GM08714 (cell line): ENCODE data around the gene MLF2.

ENCODE experiments used
- H3K4me3 ChIP-seq: fragments of 200-500 bp; sonication (Bioruptor generic); 2 replicates; pipeline ENCODE4 v1.5.1; 2014; ENCODE audit warnings: mild to moderate bottlenecking, low read length, inconsistent platforms
- ZNF274 ChIP-seq: IDR thresholded peaks from 2 replicates; pipeline ENCODE4 v1.6.1; 2012; ENCODE audit warnings: mild to moderate bottlenecking, low read depth, low read length

MLF2 gene

DNA sequence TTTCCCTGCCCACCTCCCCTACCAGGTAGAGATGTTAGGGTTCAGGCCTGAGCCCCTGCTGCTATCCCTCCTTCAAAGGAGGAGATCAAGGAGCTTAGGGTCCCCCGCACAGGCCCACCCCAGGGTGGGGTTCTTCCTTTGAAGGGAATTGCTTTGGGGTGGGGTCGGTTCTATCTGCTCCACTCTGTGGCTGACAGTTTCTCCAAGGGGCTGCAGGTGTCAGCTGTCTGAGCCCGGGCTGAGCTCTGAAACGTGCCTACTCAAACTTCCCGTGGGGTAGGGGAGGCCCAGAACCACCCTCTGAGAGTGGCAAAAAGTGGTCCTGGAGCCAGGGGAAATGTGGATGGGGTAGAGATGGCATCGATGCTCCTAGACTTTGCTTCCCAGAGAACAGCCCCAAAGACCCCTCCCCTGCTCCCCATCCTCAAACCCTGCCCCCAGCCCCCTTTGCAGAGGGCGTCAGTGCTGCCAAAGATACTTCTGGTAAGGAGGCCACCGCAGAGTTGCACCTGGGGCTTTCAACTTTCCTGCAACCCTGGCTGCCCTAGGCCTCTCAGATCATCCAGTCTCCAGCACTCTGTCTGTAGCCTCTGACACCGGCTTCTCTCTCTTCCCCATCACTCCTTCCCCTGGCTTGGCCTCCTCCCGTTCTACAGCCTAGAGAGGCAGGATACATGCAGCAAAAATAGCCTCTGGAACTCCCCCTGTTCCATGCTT is 30.1 kb upstream of the MLF2 start:
- TF ChIP-seq ZNF274 = no peak
- no peak overlapping the region for H3K4me3 ChIP-seq

DNA sequence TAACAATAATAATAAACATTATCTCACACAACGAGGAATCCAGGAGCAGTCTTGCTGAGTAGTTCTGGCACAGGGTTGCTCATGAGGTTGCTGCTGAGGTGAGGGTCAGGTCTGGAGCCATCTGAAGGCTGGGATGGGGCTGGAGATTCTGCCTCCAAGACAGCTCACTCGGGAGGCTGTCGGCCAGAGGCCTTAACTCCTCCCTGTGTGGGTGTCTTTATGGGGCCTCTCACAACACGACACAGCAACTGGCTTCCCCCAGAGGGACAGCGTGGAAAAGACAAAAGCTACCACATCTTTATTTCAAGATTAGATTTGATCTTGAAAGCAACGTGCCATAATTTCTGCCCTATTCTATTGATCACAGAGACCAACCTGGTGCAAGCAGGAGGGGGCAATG is 29.2 kb upstream of the MLF2 start:
- no peak for TF ChIP-seq ZNF274
- no peak overlapping the region for H3K4me3 ChIP-seq

DNA sequence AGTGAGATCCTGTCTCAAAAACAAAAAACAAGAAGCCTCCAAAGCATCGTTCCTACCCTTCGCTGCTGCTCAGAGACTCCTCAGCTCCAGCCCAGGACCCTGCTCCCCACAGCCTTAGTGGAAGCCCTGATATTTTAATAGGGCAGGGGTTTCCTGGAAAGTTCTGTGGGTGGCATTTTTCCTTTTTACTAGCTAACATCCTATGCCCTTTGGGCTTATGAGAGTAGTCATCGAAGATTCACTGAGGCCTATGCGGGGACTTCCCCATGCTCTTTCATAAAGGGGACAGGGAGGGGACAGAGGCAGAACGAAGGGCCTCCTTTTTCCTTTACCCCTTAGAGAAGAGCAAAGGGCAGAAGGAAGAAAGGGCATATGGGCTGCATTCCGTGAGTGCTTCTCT is 27.6 kb upstream of the MLF2 start:
- no peak for TF ChIP-seq ZNF274
- no peak overlapping the region for H3K4me3 ChIP-seq

DNA sequence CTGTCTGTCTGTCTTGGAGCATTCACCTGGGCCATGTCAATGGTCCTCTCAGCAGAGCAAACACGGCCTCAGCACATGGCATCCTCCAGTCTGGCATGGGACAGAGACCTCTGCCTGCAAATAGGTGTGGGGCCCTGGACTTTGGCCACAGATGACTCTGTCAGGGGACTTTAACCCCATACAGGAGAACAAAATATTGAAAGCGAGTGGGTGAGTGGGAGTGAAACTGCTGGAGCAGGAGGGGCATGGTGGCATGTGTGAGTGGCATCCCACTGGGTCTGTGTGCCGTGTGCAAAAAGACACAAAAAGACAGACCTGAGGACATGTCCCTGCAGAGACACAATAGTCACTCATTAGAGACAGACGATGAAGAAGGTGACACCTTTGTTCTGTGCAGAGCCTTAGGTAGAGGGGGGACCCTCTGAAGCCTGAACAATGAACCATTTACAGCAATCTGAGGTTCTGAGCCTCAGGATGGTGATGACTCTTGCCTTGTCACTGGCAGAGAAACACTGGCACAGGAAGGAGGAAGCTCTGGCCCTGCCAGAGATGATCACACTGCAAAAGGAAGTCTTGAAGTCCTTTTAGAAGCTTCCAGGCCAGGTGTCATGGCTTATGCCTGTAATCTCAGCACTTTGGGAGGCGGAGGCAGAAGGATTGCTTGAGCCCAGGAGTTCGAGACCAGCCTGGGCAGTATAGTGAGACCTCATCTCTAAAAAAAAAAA is 26.9 kb upstream of the MLF2 start:
- no peak overlapping the region for H3K4me3 ChIP-seq
- TF ChIP-seq ZNF274 = no peak

DNA sequence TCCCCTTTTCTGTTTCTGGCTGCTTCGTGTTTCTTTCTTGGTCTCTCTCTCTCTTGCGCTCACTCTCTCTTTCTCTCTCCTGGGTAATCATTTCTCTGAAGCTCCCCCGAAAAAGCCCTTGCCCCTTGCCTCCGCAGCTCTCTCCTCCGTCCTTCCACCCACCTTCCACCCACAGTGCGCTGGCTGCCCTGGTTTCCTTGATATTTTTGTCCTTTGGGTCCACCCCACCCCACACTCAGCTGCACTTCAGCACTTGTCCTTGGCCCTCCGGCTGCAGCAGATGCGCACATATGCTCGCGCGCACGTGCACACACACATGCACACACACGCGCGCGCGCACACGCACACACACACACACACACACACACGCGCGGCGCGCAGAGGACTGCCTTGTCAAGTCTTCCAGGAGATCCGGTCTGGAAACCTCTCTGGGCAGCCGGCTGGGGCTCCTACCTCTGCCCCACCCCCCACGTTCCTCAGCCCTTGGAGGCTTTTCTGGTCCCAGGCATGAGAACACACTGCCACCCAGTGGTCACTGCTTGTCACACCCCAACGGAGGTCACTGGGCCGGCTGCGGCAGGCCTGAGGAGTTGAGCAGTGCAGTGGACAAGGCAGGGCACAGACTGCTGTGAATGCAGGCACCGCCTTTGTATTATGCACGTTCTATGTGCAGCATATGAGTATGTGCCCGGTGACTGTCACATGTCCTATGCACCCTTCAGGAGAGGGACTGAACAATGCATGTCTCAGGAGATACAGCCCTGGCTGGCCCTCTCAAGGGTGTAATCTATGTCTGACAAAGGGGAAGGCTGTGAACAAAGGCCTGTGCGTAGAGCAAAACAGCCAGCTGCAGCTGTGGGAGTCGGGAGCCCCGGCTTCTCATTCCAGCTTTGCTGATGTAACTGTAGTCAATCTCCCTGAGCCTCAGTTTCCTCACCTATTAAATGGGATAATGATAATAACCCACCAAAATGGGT is 25.9 kb upstream of the MLF2 start:
- no peak for TF ChIP-seq ZNF274
- H3K4me3 ChIP-seq = peak overlapping the region; percentile 2; the same call in 1 of the 2 replicates

DNA sequence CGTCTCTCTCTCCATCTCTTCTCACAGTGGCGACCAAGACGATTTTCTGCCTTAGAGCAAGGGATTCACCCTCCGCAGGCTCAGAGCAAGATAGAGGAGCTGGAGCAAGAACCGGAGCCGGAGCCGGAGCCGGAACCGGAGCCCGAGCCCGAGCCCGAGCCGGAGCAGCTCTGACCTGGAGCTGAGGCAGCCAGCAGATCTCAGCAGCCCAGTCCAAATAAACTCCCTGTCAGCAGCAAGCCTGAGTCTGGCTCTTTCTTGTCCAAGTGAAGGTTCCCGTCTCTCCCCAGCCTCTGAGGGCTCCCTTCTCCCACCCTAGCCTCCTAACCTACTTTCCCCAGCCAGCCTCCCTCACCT is 25.3 kb upstream of the MLF2 start:
- no peak for TF ChIP-seq ZNF274
- peak overlapping the region; percentile 2; the same call in 1 of the 2 replicates for H3K4me3 ChIP-seq

DNA sequence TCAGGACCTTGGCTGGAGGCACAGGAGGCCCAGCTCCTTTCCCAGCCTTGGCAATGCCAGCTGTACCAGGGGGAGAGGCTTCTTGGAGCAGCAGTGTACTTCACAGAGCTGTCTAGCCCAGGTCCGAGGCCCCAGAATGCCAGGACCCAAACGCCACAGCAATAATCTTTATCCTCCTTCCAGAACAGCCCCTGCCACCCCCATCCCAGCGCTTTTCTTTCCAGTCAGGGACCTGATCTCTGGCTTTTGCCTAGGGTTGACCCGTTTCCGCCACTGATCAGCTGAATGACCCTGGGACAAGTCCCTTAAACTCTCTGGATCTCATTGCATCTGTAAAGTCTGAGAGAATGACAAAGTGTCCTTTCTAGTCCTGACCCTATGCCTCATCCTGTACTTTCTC is 24.4 kb upstream of the MLF2 start:
- TF ChIP-seq ZNF274 = no peak

DNA sequence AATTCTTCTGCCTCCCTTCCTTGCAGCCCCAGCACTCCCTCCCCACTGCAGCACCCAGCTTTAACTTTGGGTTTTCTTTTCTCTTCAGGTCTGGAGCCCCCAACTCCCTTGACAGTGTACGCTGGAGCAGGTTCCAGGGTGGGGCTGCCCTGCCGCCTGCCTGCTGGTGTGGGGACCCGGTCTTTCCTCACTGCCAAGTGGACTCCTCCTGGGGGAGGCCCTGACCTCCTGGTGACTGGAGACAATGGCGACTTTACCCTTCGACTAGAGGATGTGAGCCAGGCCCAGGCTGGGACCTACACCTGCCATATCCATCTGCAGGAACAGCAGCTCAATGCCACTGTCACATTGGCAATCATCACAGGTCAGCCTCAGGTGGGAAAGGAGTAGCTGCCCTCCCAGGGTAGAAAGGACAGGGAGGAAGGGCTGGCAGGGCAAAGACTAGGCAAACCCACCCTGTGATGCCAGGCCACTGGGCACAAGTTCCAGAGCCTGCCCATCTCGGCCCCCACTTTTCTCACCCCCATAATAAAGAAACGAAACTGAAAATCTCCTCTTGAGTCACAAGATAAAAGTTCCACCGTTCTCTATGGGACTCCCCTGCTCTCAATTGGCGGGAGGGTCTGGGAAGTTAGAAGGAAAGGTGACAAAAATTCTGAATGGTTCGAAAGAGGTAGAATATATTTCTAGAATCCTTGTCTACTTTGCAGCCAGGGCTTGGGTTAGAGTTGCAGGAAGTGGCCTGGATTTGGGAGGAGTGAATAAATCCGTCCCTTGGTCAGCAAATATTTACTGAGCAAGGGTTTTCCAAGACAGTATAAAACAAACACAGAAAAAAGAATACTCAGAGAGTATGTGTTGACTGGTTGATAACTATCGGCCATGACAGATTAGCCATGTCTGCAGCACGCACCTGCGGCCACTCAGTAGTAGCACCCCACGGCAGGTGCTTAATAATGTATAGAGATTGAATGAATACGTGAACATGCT is 22.5 kb upstream of the MLF2 start:
- no peak for TF ChIP-seq ZNF274
- no peak overlapping the region for H3K4me3 ChIP-seq

More for the DNA sequence above, 24.4 kb upstream of the MLF2 start:
- H3K4me3 ChIP-seq = no peak overlapping the region

DNA sequence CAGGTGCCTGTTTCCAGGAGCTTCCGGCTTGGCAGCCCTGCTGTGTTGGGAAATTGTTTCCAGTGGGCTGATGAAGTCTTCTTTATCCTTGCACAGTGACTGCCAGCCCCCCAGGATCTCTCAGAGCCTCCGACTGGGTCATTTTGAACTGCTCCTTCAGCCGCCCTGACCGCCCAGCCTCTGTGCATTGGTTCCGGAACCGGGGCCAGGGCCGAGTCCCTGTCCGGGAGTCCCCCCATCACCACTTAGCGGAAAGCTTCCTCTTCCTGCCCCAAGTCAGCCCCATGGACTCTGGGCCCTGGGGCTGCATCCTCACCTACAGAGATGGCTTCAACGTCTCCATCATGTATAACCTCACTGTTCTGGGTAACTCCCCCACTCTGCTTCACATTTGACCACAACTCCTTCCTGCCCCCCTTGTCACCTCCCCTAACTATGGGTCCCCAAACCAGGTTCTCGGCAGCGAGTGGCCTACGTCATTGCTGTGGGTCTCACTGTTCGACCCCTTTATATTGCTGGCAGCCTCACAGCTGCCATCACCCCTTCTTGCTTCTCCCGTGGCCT is 21.6 kb upstream of the MLF2 start:
- H3K4me3 ChIP-seq = no peak overlapping the region
- TF ChIP-seq ZNF274 = no peak

DNA sequence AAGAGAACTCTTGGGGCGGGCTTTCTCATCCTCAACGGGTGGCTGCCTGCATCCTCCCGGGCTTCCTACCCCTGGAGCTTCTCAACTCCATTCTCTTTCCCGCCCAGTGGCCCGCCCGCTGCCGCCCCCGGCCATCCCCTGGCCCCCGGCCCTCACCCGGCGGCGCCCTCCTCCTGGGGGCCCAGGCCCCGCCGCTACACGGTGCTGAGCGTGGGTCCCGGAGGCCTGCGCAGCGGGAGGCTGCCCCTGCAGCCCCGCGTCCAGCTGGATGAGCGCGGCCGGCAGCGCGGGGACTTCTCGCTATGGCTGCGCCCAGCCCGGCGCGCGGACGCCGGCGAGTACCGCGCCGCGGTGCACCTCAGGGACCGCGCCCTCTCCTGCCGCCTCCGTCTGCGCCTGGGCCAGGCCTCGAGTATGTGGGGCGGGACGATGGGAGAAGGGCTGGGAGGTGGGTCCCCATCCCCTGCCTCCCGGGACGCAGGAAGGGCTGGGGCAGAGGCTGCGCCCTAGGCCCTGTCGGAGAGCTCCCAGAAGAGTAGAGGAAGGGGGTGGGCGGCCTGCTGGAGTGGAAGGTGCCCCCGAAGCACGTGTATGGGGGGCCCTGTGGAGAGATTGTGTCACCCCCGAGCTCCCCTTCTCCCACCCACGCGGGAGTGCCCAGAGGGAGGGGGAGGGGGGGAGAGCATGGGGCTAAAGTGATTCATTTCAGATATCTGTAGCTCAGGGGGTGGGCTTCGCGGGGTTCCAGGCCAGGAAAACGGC is 20.8 kb upstream of the MLF2 start:
- no peak for TF ChIP-seq ZNF274
- no peak overlapping the region for H3K4me3 ChIP-seq

DNA sequence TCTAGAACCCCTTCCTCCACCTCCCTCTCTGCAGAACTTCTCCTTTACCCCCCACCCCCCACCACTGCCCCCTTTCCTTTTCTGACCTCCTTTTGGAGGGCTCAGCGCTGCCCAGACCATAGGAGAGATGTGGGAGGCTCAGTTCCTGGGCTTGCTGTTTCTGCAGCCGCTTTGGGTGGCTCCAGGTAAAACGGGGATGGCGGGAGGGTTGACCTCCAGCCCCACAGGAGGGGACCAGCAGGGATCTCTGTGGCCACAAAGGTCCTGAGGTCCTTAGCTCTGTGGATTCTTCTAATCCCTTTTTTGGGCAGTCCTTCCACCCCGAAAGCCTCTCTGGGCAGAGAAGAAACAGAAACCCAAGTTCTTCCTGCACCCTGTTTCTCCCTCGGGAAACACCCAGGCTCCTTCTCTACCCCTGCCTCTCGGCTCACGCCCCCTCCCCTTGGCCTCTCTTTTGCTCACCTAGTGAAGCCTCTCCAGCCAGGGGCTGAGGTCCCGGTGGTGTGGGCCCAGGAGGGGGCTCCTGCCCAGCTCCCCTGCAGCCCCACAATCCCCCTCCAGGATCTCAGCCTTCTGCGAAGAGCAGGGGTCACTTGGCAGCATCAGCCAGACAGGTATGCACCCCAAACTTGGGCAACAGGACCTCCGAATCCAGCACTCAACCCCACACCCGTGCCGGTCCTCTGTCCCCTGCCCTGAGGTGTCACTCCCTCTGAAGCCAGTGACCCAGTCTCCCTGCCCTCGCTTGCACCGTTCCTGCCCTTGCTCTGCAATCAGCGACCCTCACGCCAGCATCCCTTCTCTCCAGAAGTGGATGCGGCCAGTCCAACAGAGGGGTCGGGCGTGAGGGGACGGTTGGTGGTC is 20.0 kb upstream of the MLF2 start:
- no peak for TF ChIP-seq ZNF274
- no peak overlapping the region for H3K4me3 ChIP-seq
